ENCODE data around the gene IL13RA1. TPM values are rescaled to one million over a fixed set of nuclear protein-coding genes. Genes with fewer than 3 reads are reported as not detected.

IL13RA1 gene
- total and polyA plus RNA-seq, 10 of the 15 experiments (the other 5 are each of a cell fraction or from before 2014, with no cell fraction given) = 2.3 to 14.2 (median 8.4) TPM

DNA sequence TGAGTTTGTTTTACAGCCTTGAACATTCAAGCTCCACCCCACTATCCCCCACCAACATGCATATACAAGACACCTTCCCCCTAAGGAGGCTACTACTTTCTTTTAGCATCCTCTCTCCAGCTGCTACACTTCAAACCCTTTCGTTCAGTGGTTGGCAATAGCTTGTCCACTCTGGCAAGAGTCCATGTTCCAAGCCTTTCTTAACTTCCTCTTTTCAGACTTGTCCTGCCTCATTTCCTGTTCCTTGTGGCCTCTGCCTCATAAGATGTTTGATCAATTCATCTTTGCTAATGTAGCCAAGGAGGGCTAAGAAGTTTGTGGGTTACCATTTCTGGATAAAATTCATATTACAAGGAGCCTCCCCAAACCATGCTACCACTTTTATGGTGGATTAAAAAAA, 75.5 kb downstream of the IL13RA1 start:
- DNase-seq (ENCODE audit: low read depth, low spot score) = no peak
- Histone ChIP-seq H4K20me1 (ENCODE audit: control insufficient read depth, insufficient read depth) (no peaks in the 10 kb centered on the region), H3K79me2 (ENCODE audit: control insufficient read depth, insufficient read depth, low read length) (no peaks in the 10 kb centered on the region), H3K27me3 (replicated peaks in 1 of 2; ENCODE audit: control insufficient read depth in 2 of 2, insufficient read depth in 2 of 2, low read length in 1 of 2) (no peaks in the 10 kb centered on the region; a peak in 1 of 4 replicates), H3K4me2 (ENCODE audit: control insufficient read depth, insufficient read depth) (no peak overlapping the region), H3K4me3 (no peak overlapping the region), H3K36me3 (ENCODE audit: control insufficient read depth in 2 of 2, insufficient read depth in 2 of 2, low read length in 1 of 2) (no peaks in the 10 kb centered on the region), H3K27ac (ENCODE audit: control insufficient read depth, insufficient read depth) (no peak overlapping the region), H3K4me1 (ENCODE audit: control insufficient read depth, insufficient read depth, low read length) (no peaks in the 10 kb centered on the region), H3K9me3 (replicated peaks; ENCODE audit: control insufficient read depth, insufficient read depth, low read length) (no peaks in the 10 kb centered on the region; the same call in 2 of the 3 replicates), H3K9ac (ENCODE audit: control insufficient read depth, insufficient read depth, low read length) (no peak overlapping the region), H2AFZ (ENCODE audit: control insufficient read depth, low read depth, low read length) (no peak overlapping the region)
- RAD21 ChIA-PET (ENCODE audit: unreplicated experiment) = interaction anchor here (0.7 to 1.3 kb wide), 2 partner anchors 39 to 42 kb away, joined by 3 read pairs; no protein-coding TSS in a partner anchor
- ATAC-seq = no peak
- intact Hi-C loops (cut with micrococcal nuclease; ENCODE audit: unreplicated experiment) (no loop called here), in situ Hi-C loops (cut with MboI) (loop anchor here (10.0 kb wide), 1 partner anchor 168 kb away; no protein-coding TSS in a partner anchor)
- no peak for FAIRE-seq
- WGBS (ENCODE audit: insufficient coverage, insufficient replicate concordance, low lambda C conversion rate, missing lambda C conversion rate) = 5% methylated on average over 1 of the region's 1 CpG
- no TSS peak for BruUV-seq (replicated peaks)
- POLR2A ChIA-PET = no interaction called here
- CTCF ChIA-PET = interaction anchor here (0.7 to 2.7 kb wide), 8 partner anchors 8 to 201 kb away, joined by 3 to 8 read pairs (median 3); no protein-coding TSS in a partner anchor
- TF ChIP-seq FOXM1 (IDR thresholded peaks at IDR 0.05; ENCODE audit: low read depth, low read length) (no peak), RB1 (IDR thresholded peaks at IDR 0.05; ENCODE audit: borderline replicate concordance) (no peak), MTA3 (IDR thresholded peaks at IDR 0.05; ENCODE audit: borderline replicate concordance, low read length) (no peak), CREB1 (IDR thresholded peaks at IDR 0.05; ENCODE audit: low read depth) (no peak), POU2F2 (IDR thresholded peaks at IDR 0.05; ENCODE audit: borderline replicate concordance, low read depth, low read length) (no peak), DPF2 (IDR thresholded peaks at IDR 0.05) (no peak), GATAD2B (conservative IDR thresholded peaks at IDR 0.05; ENCODE audit: low read depth) (no peak), YBX1 (IDR thresholded peaks at IDR 0.05) (no peak), NFIC (IDR thresholded peaks at IDR 0.05; ENCODE audit: low read depth, low read length) (no peak), SIX5 (IDR thresholded peaks at IDR 0.05; ENCODE audit: low read depth, low read length, severe bottlenecking) (no peak)
- TF ChIP-seq, protein P1, sequence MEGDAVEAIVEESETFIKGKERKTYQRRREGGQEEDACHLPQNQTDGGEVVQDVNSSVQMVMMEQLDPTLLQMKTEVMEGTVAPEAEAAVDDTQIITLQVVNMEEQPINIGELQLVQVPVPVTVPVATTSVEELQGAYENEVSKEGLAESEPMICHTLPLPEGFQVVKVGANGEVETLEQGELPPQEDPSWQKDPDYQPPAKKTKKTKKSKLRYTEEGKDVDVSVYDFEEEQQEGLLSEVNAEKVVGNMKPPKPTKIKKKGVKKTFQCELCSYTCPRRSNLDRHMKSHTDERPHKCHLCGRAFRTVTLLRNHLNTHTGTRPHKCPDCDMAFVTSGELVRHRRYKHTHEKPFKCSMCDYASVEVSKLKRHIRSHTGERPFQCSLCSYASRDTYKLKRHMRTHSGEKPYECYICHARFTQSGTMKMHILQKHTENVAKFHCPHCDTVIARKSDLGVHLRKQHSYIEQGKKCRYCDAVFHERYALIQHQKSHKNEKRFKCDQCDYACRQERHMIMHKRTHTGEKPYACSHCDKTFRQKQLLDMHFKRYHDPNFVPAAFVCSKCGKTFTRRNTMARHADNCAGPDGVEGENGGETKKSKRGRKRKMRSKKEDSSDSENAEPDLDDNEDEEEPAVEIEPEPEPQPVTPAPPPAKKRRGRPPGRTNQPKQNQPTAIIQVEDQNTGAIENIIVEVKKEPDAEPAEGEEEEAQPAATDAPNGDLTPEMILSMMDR (IDR thresholded peaks at IDR 0.05 in 2 of 3, conservative IDR thresholded peaks at IDR 0.05 in 1 of 3; ENCODE audit: control insufficient read depth in 2 of 3, extremely low read depth in 1 of 3, insufficient read depth in 1 of 3, low read depth in 3 of 3, low read length in 3 of 3) = no peak
- TF ChIP-seq, protein P2, sequence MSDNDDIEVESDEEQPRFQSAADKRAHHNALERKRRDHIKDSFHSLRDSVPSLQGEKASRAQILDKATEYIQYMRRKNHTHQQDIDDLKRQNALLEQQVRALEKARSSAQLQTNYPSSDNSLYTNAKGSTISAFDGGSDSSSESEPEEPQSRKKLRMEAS (IDR thresholded peaks at IDR 0.05; ENCODE audit: low read depth, low read length) = no peak
- TF ChIP-seq, protein P3, sequence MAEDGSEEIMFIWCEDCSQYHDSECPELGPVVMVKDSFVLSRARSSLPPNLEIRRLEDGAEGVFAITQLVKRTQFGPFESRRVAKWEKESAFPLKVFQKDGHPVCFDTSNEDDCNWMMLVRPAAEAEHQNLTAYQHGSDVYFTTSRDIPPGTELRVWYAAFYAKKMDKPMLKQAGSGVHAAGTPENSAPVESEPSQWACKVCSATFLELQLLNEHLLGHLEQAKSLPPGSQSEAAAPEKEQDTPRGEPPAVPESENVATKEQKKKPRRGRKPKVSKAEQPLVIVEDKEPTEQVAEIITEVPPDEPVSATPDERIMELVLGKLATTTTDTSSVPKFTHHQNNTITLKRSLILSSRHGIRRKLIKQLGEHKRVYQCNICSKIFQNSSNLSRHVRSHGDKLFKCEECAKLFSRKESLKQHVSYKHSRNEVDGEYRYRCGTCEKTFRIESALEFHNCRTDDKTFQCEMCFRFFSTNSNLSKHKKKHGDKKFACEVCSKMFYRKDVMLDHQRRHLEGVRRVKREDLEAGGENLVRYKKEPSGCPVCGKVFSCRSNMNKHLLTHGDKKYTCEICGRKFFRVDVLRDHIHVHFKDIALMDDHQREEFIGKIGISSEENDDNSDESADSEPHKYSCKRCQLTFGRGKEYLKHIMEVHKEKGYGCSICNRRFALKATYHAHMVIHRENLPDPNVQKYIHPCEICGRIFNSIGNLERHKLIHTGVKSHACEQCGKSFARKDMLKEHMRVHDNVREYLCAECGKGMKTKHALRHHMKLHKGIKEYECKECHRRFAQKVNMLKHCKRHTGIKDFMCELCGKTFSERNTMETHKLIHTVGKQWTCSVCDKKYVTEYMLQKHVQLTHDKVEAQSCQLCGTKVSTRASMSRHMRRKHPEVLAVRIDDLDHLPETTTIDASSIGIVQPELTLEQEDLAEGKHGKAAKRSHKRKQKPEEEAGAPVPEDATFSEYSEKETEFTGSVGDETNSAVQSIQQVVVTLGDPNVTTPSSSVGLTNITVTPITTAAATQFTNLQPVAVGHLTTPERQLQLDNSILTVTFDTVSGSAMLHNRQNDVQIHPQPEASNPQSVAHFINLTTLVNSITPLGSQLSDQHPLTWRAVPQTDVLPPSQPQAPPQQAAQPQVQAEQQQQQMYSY (CRISPR knock-in tag; IDR thresholded peaks at IDR 0.05) = no peak
- SMC1A ChIA-PET (ENCODE audit: uncharacterized antibody, unreplicated experiment) = interaction anchor here (0.7 to 1.6 kb wide), 7 partner anchors 8 to 180 kb away, joined by 3 to 8 read pairs (median 3); no protein-coding TSS in a partner anchor
